Measurements from ENCODE around the gene LBX2.
A peak's percentile ranks its signal among the peaks of the same experiment; 100 is the strongest.

LBX2 gene

GRCh38 chr2:74472086-74472944, 27.1 kb downstream of the LBX2 start, which contains the start of gene MRPL53:
Gene MRPL53 (minus strand): TSS chr2:74472680. CDS start chr2:74472660, 20 bp downstream.
- TF ChIP-seq ZFX (IDR thresholded peaks at IDR 0.05; ENCODE audit: borderline replicate concordance): no peak
- TF ChIP-seq CTCF (IDR thresholded peaks at IDR 0.05): no peak
- H3K27ac ChIP-seq: peak within 1 kb of the TSS; percentile 99

DNA sequence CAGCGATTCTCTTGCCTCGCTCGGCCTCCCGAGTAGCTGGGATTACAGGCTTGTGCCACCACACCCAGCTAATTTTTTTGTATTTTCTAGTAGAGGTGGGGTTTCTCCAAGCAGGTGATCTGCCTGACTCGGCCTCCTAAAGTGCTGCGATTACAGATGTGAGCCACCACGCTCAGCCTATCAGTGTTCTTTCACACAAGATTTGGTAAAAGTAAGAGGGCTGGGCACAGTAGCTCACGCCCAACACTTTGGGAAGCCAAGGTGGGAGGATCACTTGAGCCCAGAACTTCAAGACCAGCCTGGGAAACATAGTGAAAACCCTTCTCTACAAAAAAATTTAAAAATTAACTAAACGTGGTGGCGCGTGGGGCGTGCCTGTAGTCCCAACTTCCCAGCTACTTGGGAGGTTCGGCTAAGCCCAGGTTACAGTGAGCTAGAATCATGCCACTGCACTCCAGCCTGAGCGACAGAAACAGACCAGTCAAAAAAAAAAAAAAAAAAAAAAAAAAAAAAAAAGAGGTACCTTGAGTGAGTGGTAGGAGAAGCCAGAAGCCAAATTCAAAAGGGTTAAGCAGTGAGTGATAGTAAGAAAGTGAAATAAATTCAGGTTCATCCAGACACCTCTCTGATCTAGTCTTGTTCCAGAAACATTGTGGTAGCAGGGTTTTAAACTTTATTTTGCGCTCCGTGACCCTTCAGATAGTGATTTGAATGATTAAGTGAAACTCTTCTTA, 27.9 kb downstream of the LBX2 start:
- H3K27ac ChIP-seq: peak overlapping the region; percentile 99
- TF ChIP-seq CTCF (IDR thresholded peaks at IDR 0.05) (no peak), ZFX (IDR thresholded peaks at IDR 0.05; ENCODE audit: borderline replicate concordance) (no peak)

DNA sequence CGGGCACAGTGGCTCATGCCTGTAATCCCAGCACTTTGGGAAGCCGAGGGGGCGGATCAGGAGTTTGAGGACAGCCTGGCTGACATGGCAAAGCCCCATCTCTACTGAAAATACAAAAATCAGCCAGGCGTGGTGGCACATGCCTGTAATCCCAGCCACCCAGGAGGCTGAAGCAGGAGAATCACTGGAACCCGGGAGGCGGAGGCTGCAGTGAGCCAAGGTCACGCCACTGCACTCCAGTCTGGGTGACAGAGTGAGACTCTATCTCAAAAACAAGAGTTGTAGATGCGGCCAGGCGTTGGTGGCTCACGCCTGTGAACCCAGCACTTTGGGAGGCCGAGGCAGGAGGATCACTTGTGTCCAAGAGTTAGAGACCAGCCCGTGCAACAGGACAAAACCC, 28.7 kb downstream of the LBX2 start:
- peak overlapping the region; percentile 99 for H3K27ac ChIP-seq

- peak overlapping the region; percentile 81 for H3K27ac ChIP-seq
- no peak for TF ChIP-seq ZFX (IDR thresholded peaks at IDR 0.05; ENCODE audit: borderline replicate concordance)
- TF ChIP-seq CTCF (IDR thresholded peaks at IDR 0.05): no peak
Measured at GRCh38 chr2:74464406-74464805, 35.0 kb downstream of the LBX2 start.

GRCh38 chr2:74462786-74463105, 36.7 kb downstream of the LBX2 start:
- TF ChIP-seq CTCF (IDR thresholded peaks at IDR 0.05) (no peak), ZFX (IDR thresholded peaks at IDR 0.05; ENCODE audit: borderline replicate concordance) (no peak)
- H3K27ac ChIP-seq: peak overlapping the region; percentile 42; the same call in 1 of the 2 replicates

DNA sequence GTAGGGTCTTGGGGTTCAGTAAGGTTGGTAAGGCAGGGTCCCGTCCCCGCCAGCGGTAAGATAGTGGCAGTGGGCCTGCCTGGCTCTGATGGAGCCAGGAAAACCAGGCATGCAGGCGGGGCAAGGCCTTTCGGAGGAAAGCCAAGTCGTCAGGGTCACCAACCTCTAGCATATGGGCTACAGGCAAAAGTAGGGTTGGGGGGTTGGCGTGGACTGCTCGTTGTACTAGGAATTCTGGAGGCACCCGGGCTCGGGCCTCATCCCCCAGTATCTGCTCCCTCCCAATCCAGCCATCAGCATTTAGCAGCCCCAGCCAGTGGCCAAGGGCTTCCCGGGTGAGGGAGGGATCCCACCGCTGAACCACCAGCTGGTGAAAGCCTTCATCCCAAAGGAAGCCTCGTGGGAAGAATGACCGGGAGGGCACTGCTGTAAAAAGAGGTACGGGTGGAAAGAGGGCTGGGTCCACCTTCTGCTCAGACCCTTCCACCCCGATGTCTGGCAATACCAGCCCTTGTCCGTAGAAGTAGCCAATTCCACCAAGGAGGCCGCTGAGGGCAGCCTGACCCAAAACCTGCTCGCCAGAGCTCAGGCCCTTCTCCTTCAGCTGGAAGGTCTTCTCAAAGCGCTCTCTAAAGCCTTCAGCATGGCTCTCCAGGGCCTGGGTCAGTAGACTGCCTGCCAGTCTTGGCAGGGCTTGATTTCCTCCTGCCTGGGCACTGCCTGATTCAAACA, 37.2 kb downstream of the LBX2 start:
- peak overlapping the region; percentile 98; the same call in 1 of the 2 replicates for H3K27ac ChIP-seq
- no peak for TF ChIP-seq ZFX (IDR thresholded peaks at IDR 0.05; ENCODE audit: borderline replicate concordance)
- no peak for TF ChIP-seq CTCF (IDR thresholded peaks at IDR 0.05)

DNA sequence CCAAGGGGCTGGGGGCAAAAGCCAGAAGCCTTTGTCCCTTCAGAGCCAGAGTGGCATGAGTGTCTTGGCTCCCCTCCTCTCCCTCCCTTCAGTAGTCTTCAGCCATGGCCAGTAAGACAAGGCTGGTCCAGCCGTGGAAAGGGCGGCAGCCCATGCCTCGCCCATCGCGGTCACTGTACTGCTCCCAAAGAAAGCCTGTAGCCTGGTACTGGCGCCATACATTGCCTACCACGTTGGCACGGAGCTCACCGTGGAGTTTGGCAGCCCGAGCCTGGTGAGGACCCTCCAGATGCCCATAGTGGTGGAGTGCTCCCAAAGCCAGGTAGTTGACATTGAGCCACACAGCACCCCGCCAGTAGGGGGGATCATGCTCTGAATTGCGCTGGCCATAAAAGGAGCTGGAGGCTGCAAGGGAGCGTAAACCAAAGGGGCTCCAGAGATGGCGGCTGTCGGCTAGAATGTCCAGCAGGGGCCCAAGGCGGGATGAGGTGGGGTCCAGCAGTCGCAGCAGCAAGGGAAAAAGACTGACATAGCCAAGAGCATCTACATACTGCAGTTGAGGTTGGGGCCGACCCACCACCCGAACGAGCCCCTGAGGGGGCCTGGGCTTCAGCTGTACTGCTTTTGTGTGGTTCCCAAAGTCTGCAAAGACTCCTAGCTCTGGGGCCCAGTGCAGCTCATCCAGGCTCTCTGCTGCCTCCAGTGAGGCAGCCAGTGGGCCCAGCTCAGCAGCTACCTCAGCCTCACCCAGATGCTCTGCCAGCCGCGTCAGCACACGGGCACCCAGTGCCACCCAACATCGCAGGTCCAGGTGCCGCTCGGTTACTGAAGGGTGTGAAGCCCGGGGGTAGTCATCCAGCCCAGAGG, 38.0 kb downstream of the LBX2 start:
- peak overlapping the region; percentile 98 for H3K27ac ChIP-seq
- no peak for TF ChIP-seq ZFX (IDR thresholded peaks at IDR 0.05; ENCODE audit: borderline replicate concordance)

- peak overlapping the region; percentile 98 for H3K27ac ChIP-seq
Measured at GRCh38 chr2:74460187-74460586, 39.2 kb downstream of the LBX2 start.

DNA sequence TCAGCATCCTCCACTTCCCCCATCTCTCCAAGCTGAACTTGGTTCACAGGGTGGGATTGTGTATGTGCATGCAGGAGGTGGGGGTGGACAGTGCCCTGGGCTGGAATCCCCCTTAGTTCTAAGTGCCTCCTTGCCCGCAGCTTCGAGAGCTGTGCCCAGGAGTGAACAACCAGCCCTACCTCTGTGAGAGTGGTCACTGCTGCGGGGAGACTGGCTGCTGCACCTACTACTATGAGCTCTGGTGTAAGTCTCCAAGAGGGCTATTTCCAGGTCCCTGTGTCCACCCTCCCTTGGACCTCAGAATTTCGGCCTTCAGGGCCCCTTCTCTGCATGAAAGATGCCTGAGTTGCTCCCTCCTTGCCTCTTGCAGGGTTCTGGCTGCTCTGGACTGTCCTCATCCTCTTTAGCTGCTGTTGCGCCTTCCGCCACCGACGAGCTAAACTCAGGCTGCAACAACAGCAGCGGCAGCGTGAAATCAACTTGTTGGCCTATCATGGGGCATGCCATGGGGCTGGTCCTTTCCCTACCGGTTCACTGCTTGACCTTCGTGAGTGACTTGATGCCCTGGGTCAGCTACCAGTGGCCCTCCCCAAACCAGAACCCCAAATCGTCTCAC, 39.8 kb downstream of the LBX2 start:
- H3K27ac ChIP-seq: peak overlapping the region; percentile 98
